IPS-NIHi11 (cell line): ENCODE results near the gene HGS.
A peak's percentile ranks its signal among the peaks of the same experiment; 100 is the strongest.

Source experiments
- DNase-seq: peaks from one replicate; pipeline ENCODE4 v3.0.0; 2012; ENCODE audit warnings: mixed read lengths, low spot score

The HGS gene

GRCh38 chr17:81684442-81684911 is 666 bp downstream of the HGS start:
- DNase-seq: no peak

DNA sequence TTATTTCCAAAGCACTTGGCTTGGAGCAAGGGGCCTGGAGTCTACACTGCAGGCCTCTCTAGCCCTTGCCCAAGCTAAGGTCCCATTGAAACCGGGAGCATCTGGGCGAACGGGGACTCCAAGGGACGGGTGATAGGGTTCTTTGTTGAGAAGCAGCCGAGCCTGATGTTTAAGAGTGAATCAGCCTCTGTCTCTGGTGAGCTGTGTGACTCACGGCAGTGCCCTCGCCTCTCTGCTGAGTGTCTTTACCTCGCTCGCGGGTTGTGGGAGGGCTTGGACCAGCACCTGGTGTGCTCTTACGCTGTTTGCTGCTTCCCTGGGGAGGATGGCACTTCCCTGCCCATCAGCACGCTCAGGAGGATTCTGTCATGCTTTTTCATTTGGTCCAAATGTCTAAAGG is 1.3 kb downstream of the HGS start:
- DNase-seq: no peak

- DNase-seq: no peak
Observed at GRCh38 chr17:81686614-81687013, 2.8 kb downstream of the HGS start.

DNA sequence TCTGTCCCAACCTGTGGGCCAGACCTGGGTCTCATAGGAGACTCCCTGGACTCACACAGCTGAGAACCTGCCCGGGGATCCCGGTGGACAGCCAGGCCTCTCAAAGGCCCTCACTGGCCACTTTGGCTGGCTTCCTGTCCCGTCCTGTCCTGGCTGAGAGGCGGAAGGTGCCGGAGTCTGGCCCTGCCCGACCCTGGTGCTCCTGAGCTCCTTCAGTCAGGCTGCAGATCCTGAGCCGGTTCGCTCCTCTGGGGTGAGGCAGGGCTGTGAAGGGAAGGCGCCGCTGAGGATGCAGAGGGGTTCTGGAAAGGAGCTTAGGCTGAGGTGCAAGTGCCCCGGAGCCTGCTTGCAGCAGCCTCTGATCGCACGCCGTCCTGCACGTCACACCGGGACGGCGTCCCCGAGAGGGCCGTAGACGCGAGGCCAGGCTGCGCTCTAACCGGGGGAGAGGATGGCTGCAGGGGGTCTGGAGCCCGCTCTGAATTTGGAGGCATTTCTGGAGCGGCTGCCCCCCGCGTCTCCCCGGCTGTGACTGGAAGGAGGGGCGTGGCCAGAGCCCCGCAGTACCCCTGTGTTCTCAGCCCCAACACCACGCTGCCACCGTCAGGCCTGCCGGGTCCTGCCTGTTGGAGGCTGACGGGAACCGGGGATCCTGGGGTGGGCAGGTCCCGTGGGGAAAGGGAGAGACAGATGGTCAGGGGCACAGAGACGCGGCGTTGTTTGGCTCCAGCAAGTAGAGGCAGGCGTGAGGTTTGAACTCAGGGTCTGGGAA is 4.1 kb downstream of the HGS start:
- peak; percentile 11 for DNase-seq

DNA sequence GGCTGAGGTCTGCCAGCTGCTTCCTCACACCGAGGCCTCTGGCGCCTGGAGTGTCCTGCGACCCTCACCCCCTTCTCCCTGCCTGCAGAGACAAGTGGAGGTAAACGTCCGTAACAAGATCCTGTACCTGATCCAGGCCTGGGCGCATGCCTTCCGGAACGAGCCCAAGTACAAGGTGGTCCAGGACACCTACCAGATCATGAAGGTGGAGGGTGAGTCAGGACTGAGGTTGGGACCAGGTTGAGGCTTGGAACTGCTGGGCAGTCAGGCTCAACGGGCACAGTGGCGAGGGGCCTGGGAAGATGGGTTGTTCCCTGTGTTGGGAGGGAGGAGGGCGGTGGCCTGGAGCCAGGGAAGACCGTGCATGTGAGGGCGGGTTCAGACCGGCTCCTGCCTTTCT is 4.8 kb downstream of the HGS start:
- no peak for DNase-seq

- peak; percentile 9 for DNase-seq
Observed at GRCh38 chr17:81690066-81690465, 6.3 kb downstream of the HGS start.

DNA sequence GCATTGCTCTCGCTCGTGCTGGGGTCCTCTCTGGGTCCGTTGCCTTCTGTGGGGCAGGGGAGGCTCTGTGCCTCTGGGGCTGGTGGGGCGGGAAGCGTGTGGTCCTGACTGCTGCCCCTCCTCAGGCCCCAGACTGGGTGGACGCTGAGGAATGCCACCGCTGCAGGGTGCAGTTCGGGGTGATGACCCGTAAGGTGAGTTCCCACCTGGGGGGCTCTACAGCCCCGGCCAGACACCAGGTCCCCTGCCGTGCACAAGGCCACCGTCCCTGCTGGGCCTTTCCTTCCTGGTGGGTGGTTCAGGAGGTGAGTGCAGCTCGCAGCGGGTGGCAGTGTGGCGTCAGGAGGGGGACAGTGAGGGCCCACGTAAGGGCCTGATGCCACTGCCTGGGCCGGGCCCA is 6.7 kb downstream of the HGS start:
- no peak for DNase-seq

- peak; percentile 9 for DNase-seq
Observed at GRCh38 chr17:81691196-81691595, 7.4 kb downstream of the HGS start.

DNA sequence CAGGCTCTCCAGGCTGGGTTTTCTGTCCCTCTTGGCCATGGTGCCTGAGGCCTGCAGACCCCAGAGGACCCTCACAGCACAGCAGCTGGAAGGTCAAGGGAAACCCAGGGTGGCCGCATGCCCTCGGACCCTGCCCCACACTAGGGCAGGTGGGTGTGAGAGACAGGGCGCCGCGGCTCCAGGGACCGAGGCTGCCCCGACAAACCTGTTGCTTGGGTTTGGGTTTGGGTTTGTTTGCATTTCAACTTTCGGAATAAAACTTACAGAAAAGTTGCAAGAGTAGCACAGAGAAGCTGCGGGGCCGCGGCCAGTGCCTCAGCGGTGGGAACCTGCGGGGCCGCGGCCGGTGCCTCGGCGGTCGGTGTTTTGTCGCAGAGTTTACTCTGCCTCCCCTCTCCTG is 7.8 kb downstream of the HGS start:
- DNase-seq: no peak

DNA sequence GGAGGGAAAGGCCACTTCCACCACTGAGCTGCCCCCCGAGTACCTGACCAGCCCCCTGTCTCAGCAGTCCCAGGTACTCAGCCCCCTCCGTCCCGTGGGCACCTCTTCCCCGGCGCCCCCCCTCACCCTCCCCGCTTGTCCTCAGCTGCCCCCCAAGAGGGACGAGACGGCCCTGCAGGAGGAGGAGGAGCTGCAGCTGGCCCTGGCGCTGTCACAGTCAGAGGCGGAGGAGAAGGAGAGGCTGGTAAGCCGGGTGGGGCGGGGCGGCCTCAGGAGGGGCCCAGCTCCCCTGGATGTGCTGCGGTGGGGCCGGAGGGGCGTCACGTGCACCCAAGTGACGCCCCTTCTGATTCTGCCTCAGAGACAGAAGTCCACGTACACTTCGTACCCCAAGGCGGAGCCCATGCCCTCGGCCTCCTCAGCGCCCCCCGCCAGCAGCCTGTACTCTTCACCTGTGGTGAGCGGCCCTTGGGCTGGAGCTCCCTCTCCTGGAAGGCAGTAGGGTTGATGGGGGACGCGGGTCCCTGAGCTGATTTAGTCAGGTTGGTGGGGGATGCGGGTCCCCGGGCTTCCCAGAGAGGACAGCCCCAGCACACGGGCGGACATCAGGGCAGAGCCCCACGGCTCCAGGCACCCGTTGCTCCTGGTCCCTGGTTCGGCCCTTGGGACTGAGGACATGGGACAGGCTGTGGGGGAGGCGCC is 9.8 kb downstream of the HGS start:
- peak; percentile 79 for DNase-seq

DNA sequence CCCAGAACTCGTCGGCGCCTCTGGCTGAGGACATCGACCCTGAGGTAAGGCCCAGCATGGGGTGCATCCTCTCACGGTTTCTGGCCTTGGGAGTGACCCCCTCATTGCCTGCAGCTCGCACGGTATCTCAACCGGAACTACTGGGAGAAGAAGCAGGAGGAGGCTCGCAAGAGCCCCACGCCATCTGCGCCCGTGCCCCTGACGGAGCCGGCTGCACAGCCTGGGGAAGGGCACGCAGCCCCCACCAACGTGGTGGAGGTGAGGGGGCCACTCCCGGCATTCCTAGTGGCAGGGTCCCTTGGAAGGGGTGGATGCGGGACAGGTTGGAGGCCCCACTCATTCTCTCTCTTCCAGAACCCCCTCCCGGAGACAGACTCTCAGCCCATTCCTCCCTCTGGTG is 11.0 kb downstream of the HGS start:
- no peak for DNase-seq

GRCh38 chr17:81695211-81695610 is 11.4 kb downstream of the HGS start:
- no peak for DNase-seq

DNA sequence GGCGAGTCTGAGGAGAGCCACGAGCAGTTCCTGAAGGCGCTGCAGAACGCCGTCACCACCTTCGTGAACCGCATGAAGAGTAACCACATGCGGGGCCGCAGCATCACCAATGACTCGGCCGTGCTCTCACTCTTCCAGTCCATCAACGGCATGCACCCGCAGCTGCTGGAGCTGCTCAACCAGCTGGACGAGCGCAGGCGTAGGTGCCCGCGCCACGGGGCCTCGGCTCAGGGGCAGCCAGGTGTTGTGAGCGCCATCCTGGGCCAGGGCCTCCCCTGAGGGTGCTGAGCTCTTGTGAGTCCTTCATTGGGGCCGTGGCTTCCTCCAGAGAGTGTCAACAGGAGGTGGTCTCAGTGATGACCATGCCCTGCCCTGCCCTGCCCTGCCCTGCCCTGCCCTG is 12.0 kb downstream of the HGS start:
- DNase-seq: no peak

DNA sequence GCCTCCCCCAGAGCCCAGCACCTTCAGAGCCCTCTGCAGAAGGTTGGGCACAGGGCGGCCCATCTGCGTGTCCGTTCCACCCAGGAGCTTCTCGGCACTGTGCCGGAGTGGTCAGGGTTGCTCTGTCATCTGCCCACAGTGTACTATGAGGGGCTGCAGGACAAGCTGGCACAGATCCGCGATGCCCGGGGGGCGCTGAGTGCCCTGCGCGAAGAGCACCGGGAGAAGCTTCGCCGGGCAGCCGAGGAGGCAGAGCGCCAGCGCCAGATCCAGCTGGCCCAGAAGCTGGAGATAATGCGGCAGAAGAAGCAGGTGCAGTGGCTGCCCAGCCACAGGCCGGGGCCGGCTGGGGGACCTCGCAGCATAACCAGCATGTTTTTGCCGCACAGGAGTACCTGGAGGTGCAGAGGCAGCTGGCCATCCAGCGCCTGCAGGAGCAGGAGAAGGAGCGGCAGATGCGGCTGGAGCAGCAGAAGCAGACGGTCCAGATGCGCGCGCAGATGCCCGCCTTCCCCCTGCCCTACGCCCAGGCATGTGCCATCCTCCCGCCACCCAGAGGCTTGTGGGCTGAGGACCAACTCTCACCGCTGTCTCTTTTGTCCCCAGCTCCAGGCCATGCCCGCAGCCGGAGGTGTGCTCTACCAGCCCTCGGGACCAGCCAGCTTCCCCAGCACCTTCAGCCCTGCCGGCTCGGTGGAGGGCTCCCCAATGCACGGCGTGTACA is 12.6 kb downstream of the HGS start:
- no peak for DNase-seq

DNA sequence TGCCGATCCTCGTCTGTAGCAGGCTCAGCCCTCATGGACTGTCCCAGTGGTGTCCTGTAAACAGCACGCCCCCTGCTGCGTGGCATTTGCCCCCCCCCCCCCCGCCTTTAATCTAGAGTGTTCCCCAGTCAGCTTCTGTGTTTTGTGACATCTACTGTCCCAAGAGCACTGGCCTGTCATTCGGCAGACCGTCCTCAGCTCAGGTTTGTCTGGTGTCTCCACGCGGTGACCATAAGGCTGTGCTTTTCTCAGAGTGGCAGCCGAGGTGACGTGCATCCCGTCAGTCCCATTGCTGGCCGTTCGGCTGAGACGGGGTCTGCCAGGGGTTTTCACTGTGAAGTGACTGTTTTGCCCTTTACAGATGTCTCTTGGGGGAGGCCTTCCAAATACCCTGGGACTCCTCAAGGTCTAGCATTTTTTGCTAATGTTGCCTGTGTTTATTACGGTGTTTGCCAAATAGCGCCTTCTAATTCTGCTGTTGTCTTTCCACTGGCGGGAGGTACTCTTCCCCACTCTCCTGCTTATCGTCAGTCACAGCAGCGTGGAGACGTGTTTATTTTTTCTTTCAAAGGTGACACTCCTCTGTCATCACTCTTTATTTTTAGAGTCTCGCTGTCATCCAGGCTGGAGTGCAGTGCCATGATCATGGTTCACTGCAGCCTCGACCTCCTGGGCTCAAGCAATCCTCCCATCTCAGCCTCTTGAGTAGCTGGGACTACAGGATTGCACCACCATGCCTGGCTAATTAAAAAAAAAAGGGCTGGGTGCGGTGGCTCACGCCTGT is 13.6 kb downstream of the HGS start:
- DNase-seq: no peak

DNA sequence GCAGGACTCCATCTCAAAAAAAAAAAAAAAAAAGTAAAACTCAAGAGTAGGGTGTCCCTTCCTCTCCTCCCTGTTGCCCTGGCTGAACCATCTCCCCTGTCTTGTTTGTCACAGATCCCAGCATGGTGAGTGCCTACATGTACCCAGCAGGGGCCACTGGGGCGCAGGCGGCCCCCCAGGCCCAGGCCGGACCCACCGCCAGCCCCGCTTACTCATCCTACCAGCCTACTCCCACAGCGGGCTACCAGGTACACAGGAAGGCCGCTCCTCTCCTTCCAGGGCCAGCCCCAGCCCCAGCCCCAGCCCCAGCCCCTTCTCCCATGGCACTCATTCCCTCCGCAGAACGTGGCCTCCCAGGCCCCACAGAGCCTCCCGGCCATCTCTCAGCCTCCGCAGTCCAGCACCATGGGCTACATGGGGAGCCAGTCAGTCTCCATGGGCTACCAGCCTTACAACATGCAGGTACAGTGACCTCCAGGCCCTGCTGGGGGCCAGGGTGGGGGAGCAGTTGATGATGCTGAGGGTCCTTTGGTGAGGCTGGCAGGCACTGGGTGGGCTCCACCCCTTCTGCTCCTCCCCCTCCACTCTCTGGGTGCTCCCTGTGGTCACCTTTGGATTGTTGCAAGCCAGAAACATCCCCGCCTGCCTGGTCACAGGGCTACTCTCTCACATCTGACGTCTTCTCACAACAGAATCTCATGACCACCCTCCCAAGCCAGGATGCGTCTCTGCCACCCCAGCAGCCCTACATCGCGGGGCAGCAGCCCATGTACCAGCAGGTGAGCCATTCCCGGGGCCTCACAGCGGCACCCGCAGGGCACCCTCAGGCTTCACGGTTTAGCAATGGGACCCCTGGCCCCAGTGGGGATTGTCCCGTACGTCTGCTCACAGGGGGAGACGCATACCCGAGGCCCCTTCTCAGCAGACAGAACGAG is 16.8 kb downstream of the HGS start:
- no peak for DNase-seq

DNA sequence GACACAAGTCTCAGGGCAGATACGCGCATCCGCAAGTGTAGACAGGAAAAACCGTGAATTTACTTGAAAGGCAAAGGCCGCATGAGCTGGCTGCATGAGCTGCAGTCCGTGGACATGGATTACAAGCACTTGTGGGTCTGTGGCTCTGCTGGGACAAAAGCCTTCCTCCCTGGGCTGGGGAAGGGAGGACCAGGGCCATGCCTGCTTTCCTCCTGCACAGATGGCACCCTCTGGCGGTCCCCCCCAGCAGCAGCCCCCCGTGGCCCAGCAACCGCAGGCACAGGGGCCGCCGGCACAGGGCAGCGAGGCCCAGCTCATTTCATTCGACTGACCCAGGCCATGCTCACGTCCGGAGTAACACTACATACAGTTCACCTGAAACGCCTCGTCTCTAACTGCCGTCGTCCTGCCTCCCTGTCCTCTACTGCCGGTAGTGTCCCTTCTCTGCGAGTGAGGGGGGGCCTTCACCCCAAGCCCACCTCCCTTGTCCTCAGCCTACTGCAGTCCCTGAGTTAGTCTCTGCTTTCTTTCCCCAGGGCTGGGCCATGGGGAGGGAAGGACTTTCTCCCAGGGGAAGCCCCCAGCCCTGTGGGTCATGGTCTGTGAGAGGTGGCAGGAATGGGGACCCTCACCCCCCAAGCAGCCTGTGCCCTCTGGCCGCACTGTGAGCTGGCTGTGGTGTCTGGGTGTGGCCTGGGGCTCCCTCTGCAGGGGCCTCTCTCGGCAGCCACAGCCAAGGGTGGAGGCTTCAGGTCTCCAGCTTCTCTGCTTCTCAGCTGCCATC is 17.7 kb downstream of the HGS start:
- DNase-seq: no peak

- peak; percentile 98 for DNase-seq
Observed at GRCh38 chr17:81702934-81703746, 19.3 kb downstream of the HGS start, which contains the start of gene MRPL12. MRPL12 (plus strand) TSS chr17:81703367; CDS start chr17:81703502, 135 bp downstream.
